ENCODE measurements around the gene CRLF2.
"Not testable (repeated sequence)": the region's sequence is repeated elsewhere in the genome, so short reads cannot be mapped to it uniquely, and the experiment has no call there.

The CRLF2 gene

GRCh38 chrX:1213971-1214370 is 1.5 kb upstream of the CRLF2 start:
- no peak for DNase-seq

DNA sequence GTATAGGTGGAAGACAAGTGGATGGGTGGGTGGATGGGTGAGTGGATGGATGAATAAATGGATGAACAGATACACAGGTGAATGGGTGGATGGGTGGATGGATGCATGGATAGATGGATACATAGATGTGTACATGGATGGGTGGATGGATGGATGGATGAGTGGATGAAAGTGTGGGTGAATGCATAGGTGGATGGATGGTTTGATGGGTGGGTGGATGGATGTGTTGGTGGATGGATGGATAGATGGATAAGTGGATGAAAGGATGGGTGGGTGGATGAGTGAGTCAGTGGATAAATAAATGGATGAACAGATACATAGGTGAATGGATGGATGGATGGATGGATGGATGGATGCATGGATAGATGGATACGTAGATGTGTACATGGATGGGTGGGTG is 1.6 kb downstream of the CRLF2 start:
- DNase-seq = no peak

DNA sequence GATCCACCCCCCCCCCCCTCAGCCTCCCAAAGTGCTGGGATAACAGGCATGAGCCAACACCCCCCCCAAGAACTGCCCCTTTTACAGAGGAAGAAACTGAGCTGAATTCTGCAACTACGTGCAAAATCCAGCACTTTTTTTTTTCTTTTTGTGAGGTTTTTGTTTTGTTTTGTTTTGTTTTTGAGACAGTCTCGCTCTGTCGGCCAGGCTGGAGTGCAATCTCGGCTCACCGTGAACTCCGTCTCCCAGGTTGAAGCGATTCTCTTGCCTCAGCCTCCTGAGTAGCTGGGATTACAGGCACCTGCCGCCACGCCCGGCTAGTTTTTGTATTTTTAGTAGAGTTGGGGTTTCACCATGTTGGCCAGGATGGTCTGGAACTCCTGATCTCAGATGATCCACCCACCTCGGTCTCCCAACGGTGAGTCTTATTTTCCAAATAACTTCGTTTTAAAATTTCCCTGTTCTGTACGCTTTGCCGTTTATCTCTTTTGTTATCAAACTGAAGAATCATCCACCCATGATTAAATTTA is 4.9 kb downstream of the CRLF2 start:
- no peak for DNase-seq

DNA sequence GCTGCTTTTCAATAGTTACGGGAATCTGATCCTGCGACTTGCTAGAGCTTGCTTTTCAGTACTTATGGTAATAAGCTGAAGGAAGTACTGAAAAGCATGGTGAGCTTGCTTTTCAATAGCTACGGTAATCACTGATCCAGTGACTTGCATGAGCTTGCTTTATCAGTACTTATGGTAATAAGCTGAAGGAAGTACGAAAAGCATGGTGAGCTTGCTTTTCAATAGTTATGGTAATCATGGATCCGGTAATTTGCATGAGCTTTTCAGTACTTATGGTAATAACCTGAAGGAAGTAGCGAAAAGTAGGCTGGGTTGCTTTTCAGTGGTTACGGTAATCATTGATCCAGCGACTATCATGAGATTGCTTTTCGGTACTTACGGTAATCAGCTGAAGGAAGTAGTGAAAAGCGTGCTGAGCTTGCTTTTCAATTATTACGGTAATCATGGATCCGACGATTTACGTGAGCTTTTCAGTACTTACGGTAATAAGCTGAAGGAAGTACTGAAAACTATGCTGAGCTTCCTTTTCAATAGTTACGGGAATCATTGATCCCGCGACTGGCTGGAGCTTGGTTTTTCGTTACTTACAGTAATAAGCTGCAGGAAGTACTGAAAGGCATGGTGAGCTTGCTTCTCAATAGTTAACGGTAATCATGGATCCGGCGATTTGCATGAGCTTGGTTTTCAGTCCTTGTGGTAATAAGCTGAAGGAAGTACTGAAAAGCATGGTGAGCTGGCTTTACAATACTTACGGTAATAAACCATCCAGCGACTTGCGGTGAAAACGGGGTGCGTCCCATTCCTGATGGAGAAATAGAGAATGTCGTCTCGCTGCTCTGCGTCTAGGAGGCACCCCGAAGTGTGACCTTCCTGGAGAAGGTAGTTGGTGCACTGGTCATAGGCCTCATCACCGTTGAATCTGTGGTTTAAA is 6.5 kb downstream of the CRLF2 start:
- DNase-seq = peak; percentile 38

- no peak for DNase-seq
Measured at GRCh38 chrX:1202251-1202650, 10.2 kb downstream of the CRLF2 start.

DNA sequence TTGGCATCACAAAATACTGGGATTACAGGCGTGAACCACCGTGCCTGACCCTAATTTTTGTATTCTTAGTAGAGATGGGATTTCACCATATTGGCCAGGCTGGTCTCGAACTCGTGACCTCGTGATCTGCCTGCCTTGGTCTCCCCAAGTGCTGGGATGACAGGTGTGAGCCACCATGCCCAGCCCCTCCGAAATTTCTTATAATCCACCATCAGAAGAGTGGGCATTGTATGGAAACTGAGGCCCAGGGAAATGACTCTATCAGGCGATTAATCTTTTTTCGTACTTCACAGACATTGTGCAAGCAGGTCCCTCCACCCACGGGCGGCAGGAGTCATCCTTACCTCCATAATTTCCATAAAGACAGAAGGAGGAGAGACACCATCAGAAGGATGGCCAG is 16.0 kb downstream of the CRLF2 start:
- no peak for DNase-seq

- DNase-seq = not testable (repeated sequence)
Measured at GRCh38 chrX:1192196-1192595, 20.3 kb downstream of the CRLF2 start.

DNA sequence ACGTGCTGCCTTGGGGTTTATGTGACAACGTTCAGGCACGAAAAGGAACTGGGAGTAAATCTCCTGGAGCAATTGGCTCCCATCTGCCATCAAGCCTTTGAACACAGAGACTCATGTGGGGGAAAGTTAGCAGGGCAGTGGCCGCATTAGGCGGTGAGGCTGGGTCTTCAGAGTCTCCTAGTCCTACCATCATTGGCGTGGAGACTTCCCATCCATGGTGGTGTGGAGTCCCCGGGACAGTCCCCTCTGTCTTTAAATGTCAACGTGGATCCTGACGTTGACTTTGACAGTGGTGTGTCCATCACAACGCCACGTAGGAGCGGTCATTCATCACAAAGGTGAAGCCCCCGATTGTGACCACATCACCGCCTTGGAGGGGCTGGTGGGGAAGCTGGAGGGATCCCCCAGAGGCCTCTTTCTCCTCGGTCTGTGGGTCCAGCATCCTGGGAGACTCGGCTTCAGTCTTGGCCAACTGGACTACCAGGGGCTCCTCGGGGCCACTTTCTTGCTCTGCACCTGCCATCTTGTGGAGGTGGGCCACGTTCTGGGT is 21.8 kb downstream of the CRLF2 start:
- no peak for DNase-seq

DNA sequence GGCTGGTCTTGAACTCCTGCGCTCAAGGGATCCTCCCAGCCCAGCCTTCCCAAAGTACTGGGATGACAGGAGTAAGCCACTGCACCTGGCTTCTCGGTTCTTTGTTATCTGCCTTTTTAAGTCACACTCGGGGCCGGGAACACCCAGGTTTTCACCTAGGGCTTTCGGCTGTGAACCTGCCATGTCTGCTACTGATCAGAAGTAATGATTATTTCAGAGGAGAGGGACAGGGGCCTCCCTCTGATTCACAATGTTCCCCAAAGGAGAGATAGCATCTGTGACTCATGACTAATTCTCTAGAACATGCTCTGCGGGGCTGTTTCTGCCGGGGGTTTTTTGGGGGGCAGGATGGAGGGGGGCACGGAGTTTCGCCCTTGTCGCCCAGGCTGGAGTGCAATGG is 26.9 kb downstream of the CRLF2 start:
- DNase-seq = no peak

DNA sequence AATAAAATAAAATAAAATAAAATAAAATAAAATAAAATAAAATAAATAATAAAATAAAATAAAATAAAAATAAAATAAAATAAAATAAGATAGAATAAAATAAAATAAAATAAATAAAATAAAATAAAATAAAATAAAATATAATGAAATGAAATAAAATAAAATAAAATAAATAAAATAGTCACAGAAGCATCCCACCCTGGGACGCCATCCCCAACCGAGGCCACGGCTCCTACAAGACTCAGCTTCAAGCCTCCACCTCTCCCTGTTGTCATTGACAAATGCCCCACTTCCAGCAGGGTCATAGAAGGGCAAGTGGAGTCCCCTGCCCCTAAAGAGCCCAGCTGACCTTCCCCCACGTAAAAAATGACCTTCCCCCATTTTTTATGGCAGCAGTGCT is 30.2 kb downstream of the CRLF2 start:
- DNase-seq = no peak

DNA sequence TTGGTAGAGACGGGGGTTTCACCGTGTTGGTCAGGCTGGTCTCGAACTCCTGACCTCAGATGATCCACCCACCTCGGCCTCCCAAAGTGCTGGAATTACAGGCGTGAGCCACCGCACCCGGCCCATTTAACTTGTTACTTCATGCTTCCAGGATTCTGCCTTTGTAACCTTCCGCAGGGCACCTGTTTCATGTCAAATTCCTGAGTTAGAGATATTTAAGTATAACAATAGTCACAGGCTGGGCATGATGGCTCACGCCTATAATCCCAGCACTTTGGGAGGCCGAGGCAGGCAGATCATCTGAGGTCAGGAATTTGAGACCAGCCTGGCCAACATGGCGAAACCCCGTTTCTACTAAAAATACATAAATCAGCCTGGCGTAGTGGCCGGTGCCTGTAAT is 30.8 kb downstream of the CRLF2 start:
- DNase-seq = not testable (repeated sequence)

DNA sequence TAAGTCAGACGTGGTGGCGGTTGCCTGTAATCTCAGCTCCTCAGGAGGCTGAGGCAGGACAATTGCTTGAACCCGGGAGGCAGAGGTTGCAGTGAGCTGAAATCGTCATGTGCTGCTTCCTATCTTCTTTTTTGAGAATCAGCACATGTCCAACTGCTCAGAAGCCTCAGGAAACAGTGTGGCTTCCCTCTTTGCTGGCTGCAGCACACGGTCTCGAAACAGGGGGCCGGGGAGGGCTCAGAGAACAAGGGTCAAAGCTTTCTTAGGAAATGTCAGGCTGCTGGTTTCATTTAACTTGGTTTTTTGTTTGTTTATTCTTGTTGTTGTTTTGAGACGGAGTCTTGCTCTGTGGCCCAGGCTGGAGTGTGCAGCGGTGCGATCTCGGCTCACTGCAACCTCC is 31.3 kb downstream of the CRLF2 start:
- no peak for DNase-seq

- no peak for DNase-seq
Measured at GRCh38 chrX:1178580-1179057, 33.8 kb downstream of the CRLF2 start.

- DNase-seq = not testable (repeated sequence)
Measured at GRCh38 chrX:1176531-1177320, 35.7 kb downstream of the CRLF2 start.

GRCh38 chrX:1174609-1175545 is 37.6 kb downstream of the CRLF2 start:
- not testable (repeated sequence) for DNase-seq

GRCh38 chrX:1173435-1173834 is 39.0 kb downstream of the CRLF2 start:
- DNase-seq = not testable (repeated sequence)

- no peak for DNase-seq
Measured at GRCh38 chrX:1172496-1172895, 40.0 kb downstream of the CRLF2 start.

DNA sequence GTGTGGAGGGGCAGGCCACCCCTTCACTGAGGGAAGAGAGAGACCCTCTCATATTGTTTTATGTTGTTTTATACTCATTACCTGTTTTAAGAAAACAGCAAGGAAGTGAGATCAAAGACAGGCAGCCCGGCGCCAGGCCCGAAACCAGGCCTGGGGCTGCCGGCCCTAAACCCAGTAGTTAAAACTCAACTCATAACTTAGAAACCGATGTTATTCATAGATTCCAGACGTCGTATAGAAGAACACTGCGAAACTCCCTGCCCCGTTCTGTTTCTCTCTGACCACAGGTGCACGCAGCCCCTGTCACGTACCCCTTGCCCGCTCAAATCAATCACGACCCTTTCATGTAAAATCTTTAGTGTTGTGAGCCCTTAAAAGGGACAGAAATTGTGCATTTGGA is 40.5 kb downstream of the CRLF2 start:
- not testable (repeated sequence) for DNase-seq

- no peak for DNase-seq
Measured at GRCh38 chrX:1170243-1170642, 42.2 kb downstream of the CRLF2 start.

DNA sequence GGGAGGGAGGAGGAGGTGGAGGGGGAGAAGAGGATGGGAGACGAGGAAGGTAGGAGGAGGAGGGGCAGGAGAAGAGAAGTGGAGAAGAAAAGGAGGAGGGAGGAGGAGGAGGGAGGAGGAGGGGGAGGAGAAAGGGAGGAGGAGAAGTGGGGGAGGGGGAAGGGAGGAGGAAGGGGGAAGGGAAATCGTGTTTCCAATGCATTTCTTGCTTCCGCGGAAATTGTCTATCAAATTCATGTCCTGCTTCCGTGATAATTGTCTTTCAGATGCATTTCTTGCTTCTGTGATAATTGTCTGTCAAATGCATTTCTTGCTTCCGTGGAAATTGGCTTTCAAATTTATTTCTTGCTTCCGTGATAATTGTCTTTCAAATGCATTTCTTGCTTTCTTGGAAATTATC is 43.3 kb downstream of the CRLF2 start:
- DNase-seq = no peak

- DNase-seq = no peak
Measured at GRCh38 chrX:1167918-1168481, 44.4 kb downstream of the CRLF2 start.

- no peak for DNase-seq
Measured at GRCh38 chrX:1167466-1167865, 45.0 kb downstream of the CRLF2 start.

Data from CD4-positive, alpha-beta T cell treated with Interleukin-6 for 4 hours (primary cell).